ENCODE measurements around the gene JPH2.
A peak's percentile ranks its signal among the peaks of the same experiment; 100 is the strongest.
"Not testable (repeated sequence)": the region's sequence is repeated elsewhere in the genome, so short reads cannot be mapped to it uniquely, and the experiment has no call there.

The JPH2 gene

GRCh38 chr20:44211177-44212039, 24.4 kb upstream of the JPH2 start:
- DNase-seq: peak; percentile 42

GRCh38 chr20:44210406-44211176, 23.6 kb upstream of the JPH2 start, which contains the start of gene OSER1:
Gene OSER1, minus strand, starts transcription at chr20:44210771. Its CDS starts 3,814 bp downstream, at chr20:44206957.
- DNase-seq: peak; percentile 95

GRCh38 chr20:44209686-44210405, 22.9 kb upstream of the JPH2 start:
- DNase-seq: no peak

GRCh38 chr20:44208770-44209169, 21.8 kb upstream of the JPH2 start:
- DNase-seq: no peak

- no peak for DNase-seq
Observed at GRCh38 chr20:44208165-44208564, 21.2 kb upstream of the JPH2 start.

GRCh38 chr20:44207126-44207723, 20.2 kb upstream of the JPH2 start:
- DNase-seq: no peak

- no peak for DNase-seq
Observed at GRCh38 chr20:44206132-44206531, 19.1 kb upstream of the JPH2 start.

- DNase-seq: no peak
Observed at GRCh38 chr20:44204832-44205215, 17.8 kb upstream of the JPH2 start.

GRCh38 chr20:44204156-44204831, 17.3 kb upstream of the JPH2 start:
- DNase-seq: peak; percentile 41

- DNase-seq: no peak
Observed at GRCh38 chr20:44203161-44203560, 16.2 kb upstream of the JPH2 start.

GRCh38 chr20:44200983-44201382, 14.0 kb upstream of the JPH2 start:
- DNase-seq: peak; percentile 23

- no peak for DNase-seq
Observed at GRCh38 chr20:44200371-44200770, 13.4 kb upstream of the JPH2 start.

- DNase-seq: no peak
Observed at GRCh38 chr20:44199877-44200276, 12.9 kb upstream of the JPH2 start.

- DNase-seq: no peak
Observed at GRCh38 chr20:44198872-44199271, 11.9 kb upstream of the JPH2 start.

- no peak for DNase-seq
Observed at GRCh38 chr20:44196271-44196670, 9.3 kb upstream of the JPH2 start.

GRCh38 chr20:44195605-44196004, 8.6 kb upstream of the JPH2 start:
- DNase-seq: no peak

- no peak for DNase-seq
Observed at GRCh38 chr20:44193801-44194200, 6.8 kb upstream of the JPH2 start.

- DNase-seq: not testable (repeated sequence)
Observed at GRCh38 chr20:44191640-44192039, 4.7 kb upstream of the JPH2 start.

- DNase-seq: peak; percentile 52
Observed at GRCh38 chr20:44190197-44190852, 3.3 kb upstream of the JPH2 start.

GRCh38 chr20:44188752-44189151, 1.8 kb upstream of the JPH2 start:
- no peak for DNase-seq

GRCh38 chr20:44187772-44188709, 1.1 kb upstream of the JPH2 start:
- no peak for DNase-seq

All from NCI-H2029 (cell line).